GM23338 (cell line): Measurements from ENCODE around the gene DLX2. TPM values are rescaled to one million over a fixed set of nuclear protein-coding genes. Genes with fewer than 3 reads are reported as not detected.
A peak's percentile ranks its signal among the peaks of the same experiment; 100 is the strongest.

ENCODE experiments used
- ATAC-seq: fragments of 200-7000 bp; cut with Tn5 transposase; 3 replicates; pipeline ENCODE4 v1.9.1; 2020
- DNase-seq: peaks from one replicate; pipeline ENCODE4 v3.0.0-alpha.2; 2015; ENCODE audit warnings: low spot score
- H2AFZ ChIP-seq: fragments of 200-600 bp; sonication (generic); 2 replicates; pipeline ENCODE4 v1.8.0; 2016; ENCODE audit warnings: antibody characterized with exemption, mild to moderate bottlenecking, moderate library complexity
- H3F3A ChIP-seq: fragments of 200-600 bp; sonication (generic); replicated peaks from 2 replicates; pipeline ENCODE4 v1.8.0; 2017; ENCODE audit warnings: antibody characterized with exemption, mixed run types, low read depth
- H3K27ac ChIP-seq: fragments of 200-600 bp; sonication (generic); 2 replicates; pipeline ENCODE4 v1.6.1; 2016; ENCODE audit warnings: low read depth
- H3K27me3 ChIP-seq: fragments of 200-600 bp; sonication (generic); 2 replicates; pipeline ENCODE4 v1.8.0; 2016; ENCODE audit warnings: mild to moderate bottlenecking, mixed run types, moderate library complexity; ENCODE audit not compliant: insufficient read depth
- H3K36me3 ChIP-seq: fragments of 200-600 bp; sonication (generic); 2 replicates; pipeline ENCODE4 v1.8.0; 2016; ENCODE audit warnings: mild to moderate bottlenecking; ENCODE audit not compliant: insufficient read depth
- H3K4me1 ChIP-seq: fragments of 200-600 bp; sonication (generic); 2 replicates; pipeline ENCODE4 v1.8.0; 2016; ENCODE audit warnings: mild to moderate bottlenecking, moderate library complexity; ENCODE audit not compliant: insufficient read depth
- H3K4me2 ChIP-seq: fragments of 200-600 bp; sonication (generic); 2 replicates; pipeline ENCODE4 v1.7.1; 2017; ENCODE audit warnings: mixed run types
- H3K4me3 ChIP-seq: fragments of 200-600 bp; sonication (generic); 2 replicates; pipeline ENCODE4 v1.6.1; 2016; ENCODE audit warnings: mixed run types
- H3K79me2 ChIP-seq: fragments of 200-600 bp; sonication (generic); replicated peaks from 2 replicates; pipeline ENCODE4 v1.8.0; 2017; ENCODE audit warnings: mild to moderate bottlenecking; ENCODE audit not compliant: insufficient read depth
- H3K9me2 ChIP-seq: fragments of 200-600 bp; sonication (generic); 2 replicates; pipeline ENCODE4 v1.8.0; 2017; ENCODE audit not compliant: insufficient read depth
- H4K20me1 ChIP-seq: fragments of 200-600 bp; sonication (generic); replicated peaks from 2 replicates; pipeline ENCODE4 v1.8.0; 2017; ENCODE audit warnings: mild to moderate bottlenecking; ENCODE audit not compliant: insufficient read depth
- H3K27ac Mint-ChIP-seq: 2 replicates; pipeline ENCODE4 v1.8.0; 2020; ENCODE audit warnings: inconsistent platforms, mild to moderate bottlenecking, moderate library complexity, mixed read lengths
- H3K27me3 Mint-ChIP-seq: 3 replicates; pipeline ENCODE4 v1.8.0; 2022; ENCODE audit warnings: low read depth, mild to moderate bottlenecking, moderate library complexity, mixed read lengths, inconsistent platforms; ENCODE audit not compliant: insufficient read depth, poor library complexity
- H3K36me3 Mint-ChIP-seq: 3 replicates; pipeline ENCODE4 v1.8.0; 2021; ENCODE audit warnings: low read depth, mild to moderate bottlenecking, inconsistent platforms, moderate library complexity, mixed read lengths
- H3K4me1 Mint-ChIP-seq: 3 replicates; pipeline ENCODE4 v1.8.0; 2020; ENCODE audit warnings: mild to moderate bottlenecking, inconsistent platforms, mixed read lengths
- H3K4me3 Mint-ChIP-seq: 3 replicates; pipeline ENCODE4 v1.8.0; 2021; ENCODE audit warnings: moderate library complexity, mild to moderate bottlenecking, inconsistent platforms, mixed read lengths
- H3K9me3 Mint-ChIP-seq: 3 replicates; pipeline ENCODE4 v1.8.0; 2020; ENCODE audit warnings: moderate library complexity, mild to moderate bottlenecking, inconsistent platforms, mixed read lengths
- CREB1 ChIP-seq: fragments of 250-450 bp; sonication (Bioruptor Pico); IDR thresholded peaks from 2 replicates; pipeline ENCODE4 v1.5.0; 2020; ENCODE audit warnings: low read depth, mild to moderate bottlenecking, moderate library complexity
- EZH2 ChIP-seq: fragments of 200-600 bp; sonication (generic); IDR thresholded peaks from one replicate; pipeline ENCODE4 v1.8.0; 2017; ENCODE audit warnings: antibody characterized with exemption, mild to moderate bottlenecking, low read depth; ENCODE audit not compliant: unreplicated experiment
- EZH2phosphoT487 ChIP-seq: fragments of 200-600 bp; sonication (generic); IDR thresholded peaks from one replicate; pipeline ENCODE4 v1.8.1; 2018; ENCODE audit warnings: antibody characterized with exemption; ENCODE audit not compliant: unreplicated experiment
- JUNB ChIP-seq: IDR thresholded peaks from one replicate; pipeline ENCODE4 v1.6.1; 2016; ENCODE audit warnings: antibody characterized with exemption; ENCODE audit not compliant: unreplicated experiment
- NANOG ChIP-seq: IDR thresholded peaks from 2 replicates; pipeline ENCODE4 v1.6.1; 2016; ENCODE audit warnings: antibody characterized with exemption, borderline replicate concordance
- POLR2AphosphoS5 ChIP-seq: IDR thresholded peaks from 2 replicates; pipeline ENCODE4 v1.6.1; 2016; ENCODE audit warnings: antibody characterized with exemption, low read depth
- STAT1 ChIP-seq: IDR thresholded peaks from one replicate; pipeline ENCODE4 v1.6.1; 2016; ENCODE audit warnings: antibody characterized with exemption; ENCODE audit not compliant: unreplicated experiment
- ZNF114 ChIP-seq: fragments of 250-450 bp; sonication (Bioruptor Pico); IDR thresholded peaks from 2 replicates; pipeline ENCODE4 v1.5.0; 2020; ENCODE audit warnings: mild to moderate bottlenecking, moderate library complexity
- ZNF331 ChIP-seq: fragments of 250-450 bp; sonication (Bioruptor Pico); IDR thresholded peaks from 2 replicates; pipeline ENCODE4 v1.5.0; 2020; ENCODE audit warnings: low read depth, mild to moderate bottlenecking, moderate library complexity
- polyA plus RNA-seq: library from polyadenylated mRNA; unstranded; fragments of >200 nt; fragmentation: Nextera tagmentation; extraction: Ambion mirVana; gene quantifications from 2 replicates; pipeline ENCODE4 v1.2.1, GENCODE V29; 2016
- total RNA-seq: library from RNA; depleted of rRNA; stranded (reverse); fragments of >200 nt; shearing (Covaris generic); gene quantifications from 2 replicates; pipeline ENCODE4 v1.2.3, GENCODE V29; 2014
- TF ChIP-seq, protein P1 (sequence below): IDR thresholded peaks from 2 replicates; pipeline ENCODE4 v1.6.1; 2016; ENCODE audit warnings: antibody characterized with exemption
- TF ChIP-seq, protein P2 (sequence below): IDR thresholded peaks from one replicate; pipeline ENCODE4 v1.6.1; 2018; ENCODE audit warnings: antibody characterized with exemption; ENCODE audit not compliant: unreplicated experiment
- TF ChIP-seq, protein P3 (sequence below): fragments of 250-450 bp; sonication (Bioruptor Pico); IDR thresholded peaks from 2 replicates; pipeline ENCODE4 v1.5.0; 2020; ENCODE audit warnings: mild to moderate bottlenecking, moderate library complexity
- TF ChIP-seq, protein P4 (sequence below), 2 experiments: fragments of 200-600 bp in 1 of 2; sonication (generic) in 1 of 2; conservative IDR thresholded peaks; 2 replicates each; pipeline versions ENCODE4 v1.5.1 to v1.6.1; 2016 to 2017; ENCODE audit warnings: antibody characterized with exemption in 2 of 2, low read depth in 2 of 2, mild to moderate bottlenecking in 2 of 2, moderate library complexity in 1 of 2

DLX2 gene
- total and polyA plus RNA-seq, 2 experiments from 2014 or later, result 0.08 to 0.24 TPM

DNA sequence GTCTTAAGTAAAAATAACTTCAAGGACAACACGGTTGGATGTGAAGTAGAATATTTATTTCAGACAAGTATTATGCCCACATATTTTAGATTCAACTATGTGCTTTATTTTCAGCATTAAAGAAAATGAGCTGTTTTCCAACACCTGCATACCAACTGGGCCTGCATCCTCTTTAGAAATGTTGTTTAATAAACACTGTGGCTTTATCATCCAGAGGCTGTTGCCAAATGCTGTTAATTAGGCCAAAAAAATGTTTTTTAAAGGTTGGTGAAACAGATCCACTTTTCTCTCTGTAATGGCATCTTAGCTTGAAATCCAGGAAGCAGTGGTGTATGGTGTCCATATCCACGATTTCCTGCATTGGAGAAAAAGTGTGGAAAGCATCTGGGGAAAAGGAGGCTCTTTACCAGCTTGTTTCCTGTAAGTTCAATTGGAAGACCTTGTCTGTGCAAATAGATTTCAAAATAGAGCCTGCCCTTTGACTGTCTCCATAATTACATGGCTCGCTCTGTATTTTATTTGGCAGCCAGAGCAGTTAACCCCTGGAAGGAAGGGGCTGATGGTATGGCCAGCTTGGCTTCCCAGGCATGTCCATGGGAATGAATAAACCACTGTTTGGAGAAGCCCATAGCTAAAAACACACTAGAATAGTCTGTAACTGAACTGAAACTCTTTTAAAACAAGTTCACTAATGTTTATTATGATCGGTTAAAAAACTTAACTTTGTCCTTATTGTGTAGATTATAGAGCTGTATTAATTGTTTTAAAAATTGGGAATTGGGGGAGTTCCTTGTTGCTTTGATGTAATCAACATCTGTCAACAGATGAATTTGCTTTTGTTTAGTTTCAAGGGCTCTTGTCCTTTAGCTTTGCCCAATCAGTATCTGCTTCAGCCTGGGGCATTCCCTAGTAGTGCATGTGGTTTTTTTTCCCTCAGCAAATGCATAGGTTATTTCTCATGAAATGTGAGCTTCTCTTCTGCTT is 50.4 kb downstream of the DLX2 start:
- no peak overlapping the region for H2AFZ ChIP-seq
- no peaks in the 10 kb centered on the region for H3K27me3 ChIP-seq
- TF ChIP-seq ZNF331 (CRISPR knock-in tag) (no peak), EZH2phosphoT487 (no peak), EZH2 (no peak), JUNB (no peak), NANOG (no peak), POLR2AphosphoS5 (no peak), CREB1 (no peak), ZNF114 (CRISPR knock-in tag) (no peak), STAT1 (no peak)
- TF ChIP-seq, protein P1, sequence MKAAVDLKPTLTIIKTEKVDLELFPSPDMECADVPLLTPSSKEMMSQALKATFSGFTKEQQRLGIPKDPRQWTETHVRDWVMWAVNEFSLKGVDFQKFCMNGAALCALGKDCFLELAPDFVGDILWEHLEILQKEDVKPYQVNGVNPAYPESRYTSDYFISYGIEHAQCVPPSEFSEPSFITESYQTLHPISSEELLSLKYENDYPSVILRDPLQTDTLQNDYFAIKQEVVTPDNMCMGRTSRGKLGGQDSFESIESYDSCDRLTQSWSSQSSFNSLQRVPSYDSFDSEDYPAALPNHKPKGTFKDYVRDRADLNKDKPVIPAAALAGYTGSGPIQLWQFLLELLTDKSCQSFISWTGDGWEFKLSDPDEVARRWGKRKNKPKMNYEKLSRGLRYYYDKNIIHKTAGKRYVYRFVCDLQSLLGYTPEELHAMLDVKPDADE, result no peak
- TF ChIP-seq, protein P2, sequence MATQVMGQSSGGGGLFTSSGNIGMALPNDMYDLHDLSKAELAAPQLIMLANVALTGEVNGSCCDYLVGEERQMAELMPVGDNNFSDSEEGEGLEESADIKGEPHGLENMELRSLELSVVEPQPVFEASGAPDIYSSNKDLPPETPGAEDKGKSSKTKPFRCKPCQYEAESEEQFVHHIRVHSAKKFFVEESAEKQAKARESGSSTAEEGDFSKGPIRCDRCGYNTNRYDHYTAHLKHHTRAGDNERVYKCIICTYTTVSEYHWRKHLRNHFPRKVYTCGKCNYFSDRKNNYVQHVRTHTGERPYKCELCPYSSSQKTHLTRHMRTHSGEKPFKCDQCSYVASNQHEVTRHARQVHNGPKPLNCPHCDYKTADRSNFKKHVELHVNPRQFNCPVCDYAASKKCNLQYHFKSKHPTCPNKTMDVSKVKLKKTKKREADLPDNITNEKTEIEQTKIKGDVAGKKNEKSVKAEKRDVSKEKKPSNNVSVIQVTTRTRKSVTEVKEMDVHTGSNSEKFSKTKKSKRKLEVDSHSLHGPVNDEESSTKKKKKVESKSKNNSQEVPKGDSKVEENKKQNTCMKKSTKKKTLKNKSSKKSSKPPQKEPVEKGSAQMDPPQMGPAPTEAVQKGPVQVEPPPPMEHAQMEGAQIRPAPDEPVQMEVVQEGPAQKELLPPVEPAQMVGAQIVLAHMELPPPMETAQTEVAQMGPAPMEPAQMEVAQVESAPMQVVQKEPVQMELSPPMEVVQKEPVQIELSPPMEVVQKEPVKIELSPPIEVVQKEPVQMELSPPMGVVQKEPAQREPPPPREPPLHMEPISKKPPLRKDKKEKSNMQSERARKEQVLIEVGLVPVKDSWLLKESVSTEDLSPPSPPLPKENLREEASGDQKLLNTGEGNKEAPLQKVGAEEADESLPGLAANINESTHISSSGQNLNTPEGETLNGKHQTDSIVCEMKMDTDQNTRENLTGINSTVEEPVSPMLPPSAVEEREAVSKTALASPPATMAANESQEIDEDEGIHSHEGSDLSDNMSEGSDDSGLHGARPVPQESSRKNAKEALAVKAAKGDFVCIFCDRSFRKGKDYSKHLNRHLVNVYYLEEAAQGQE, result no peak
- TF ChIP-seq, protein P3, sequence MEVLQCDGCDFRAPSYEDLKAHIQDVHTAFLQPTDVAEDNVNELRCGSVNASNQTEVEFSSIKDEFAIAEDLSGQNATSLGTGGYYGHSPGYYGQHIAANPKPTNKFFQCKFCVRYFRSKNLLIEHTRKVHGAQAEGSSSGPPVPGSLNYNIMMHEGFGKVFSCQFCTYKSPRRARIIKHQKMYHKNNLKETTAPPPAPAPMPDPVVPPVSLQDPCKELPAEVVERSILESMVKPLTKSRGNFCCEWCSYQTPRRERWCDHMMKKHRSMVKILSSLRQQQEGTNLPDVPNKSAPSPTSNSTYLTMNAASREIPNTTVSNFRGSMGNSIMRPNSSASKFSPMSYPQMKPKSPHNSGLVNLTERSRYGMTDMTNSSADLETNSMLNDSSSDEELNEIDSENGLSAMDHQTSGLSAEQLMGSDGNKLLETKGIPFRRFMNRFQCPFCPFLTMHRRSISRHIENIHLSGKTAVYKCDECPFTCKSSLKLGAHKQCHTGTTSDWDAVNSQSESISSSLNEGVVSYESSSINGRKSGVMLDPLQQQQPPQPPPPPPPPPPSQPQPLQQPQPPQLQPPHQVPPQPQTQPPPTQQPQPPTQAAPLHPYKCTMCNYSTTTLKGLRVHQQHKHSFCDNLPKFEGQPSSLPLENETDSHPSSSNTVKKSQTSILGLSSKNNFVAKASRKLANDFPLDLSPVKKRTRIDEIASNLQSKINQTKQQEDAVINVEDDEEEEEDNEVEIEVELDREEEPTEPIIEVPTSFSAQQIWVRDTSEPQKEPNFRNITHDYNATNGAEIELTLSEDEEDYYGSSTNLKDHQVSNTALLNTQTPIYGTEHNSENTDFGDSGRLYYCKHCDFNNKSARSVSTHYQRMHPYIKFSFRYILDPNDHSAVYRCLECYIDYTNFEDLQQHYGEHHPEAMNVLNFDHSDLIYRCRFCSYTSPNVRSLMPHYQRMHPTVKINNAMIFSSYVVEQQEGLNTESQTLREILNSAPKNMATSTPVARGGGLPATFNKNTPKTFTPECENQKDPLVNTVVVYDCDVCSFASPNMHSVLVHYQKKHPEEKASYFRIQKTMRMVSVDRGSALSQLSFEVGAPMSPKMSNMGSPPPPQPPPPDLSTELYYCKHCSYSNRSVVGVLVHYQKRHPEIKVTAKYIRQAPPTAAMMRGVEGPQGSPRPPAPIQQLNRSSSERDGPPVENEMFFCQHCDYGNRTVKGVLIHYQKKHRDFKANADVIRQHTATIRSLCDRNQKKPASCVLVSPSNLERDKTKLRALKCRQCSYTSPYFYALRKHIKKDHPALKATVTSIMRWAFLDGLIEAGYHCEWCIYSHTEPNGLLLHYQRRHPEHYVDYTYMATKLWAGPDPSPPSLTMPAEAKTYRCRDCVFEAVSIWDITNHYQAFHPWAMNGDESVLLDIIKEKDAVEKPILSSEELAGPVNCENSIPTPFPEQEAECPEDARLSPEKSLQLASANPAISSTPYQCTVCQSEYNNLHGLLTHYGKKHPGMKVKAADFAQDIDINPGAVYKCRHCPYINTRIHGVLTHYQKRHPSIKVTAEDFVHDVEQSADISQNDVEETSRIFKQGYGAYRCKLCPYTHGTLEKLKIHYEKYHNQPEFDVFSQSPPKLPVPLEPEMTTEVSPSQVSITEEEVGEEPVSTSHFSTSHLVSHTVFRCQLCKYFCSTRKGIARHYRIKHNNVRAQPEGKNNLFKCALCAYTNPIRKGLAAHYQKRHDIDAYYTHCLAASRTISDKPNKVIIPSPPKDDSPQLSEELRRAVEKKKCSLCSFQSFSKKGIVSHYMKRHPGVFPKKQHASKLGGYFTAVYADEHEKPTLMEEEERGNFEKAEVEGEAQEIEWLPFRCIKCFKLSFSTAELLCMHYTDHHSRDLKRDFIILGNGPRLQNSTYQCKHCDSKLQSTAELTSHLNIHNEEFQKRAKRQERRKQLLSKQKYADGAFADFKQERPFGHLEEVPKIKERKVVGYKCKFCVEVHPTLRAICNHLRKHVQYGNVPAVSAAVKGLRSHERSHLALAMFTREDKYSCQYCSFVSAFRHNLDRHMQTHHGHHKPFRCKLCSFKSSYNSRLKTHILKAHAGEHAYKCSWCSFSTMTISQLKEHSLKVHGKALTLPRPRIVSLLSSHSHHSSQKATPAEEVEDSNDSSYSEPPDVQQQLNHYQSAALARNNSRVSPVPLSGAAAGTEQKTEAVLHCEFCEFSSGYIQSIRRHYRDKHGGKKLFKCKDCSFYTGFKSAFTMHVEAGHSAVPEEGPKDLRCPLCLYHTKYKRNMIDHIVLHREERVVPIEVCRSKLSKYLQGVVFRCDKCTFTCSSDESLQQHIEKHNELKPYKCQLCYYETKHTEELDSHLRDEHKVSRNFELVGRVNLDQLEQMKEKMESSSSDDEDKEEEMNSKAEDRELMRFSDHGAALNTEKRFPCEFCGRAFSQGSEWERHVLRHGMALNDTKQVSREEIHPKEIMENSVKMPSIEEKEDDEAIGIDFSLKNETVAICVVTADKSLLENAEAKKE (CRISPR knock-in tag), result no peak
- TF ChIP-seq, protein P4, sequence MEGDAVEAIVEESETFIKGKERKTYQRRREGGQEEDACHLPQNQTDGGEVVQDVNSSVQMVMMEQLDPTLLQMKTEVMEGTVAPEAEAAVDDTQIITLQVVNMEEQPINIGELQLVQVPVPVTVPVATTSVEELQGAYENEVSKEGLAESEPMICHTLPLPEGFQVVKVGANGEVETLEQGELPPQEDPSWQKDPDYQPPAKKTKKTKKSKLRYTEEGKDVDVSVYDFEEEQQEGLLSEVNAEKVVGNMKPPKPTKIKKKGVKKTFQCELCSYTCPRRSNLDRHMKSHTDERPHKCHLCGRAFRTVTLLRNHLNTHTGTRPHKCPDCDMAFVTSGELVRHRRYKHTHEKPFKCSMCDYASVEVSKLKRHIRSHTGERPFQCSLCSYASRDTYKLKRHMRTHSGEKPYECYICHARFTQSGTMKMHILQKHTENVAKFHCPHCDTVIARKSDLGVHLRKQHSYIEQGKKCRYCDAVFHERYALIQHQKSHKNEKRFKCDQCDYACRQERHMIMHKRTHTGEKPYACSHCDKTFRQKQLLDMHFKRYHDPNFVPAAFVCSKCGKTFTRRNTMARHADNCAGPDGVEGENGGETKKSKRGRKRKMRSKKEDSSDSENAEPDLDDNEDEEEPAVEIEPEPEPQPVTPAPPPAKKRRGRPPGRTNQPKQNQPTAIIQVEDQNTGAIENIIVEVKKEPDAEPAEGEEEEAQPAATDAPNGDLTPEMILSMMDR (conservative IDR thresholded peaks at IDR 0.05; ENCODE audit: low read depth in 2 of 2), result no peak
- H3K9me2 ChIP-seq, result no peaks in the 10 kb centered on the region
- H3K4me3 ChIP-seq, result no peak overlapping the region
- H3K4me1 ChIP-seq, result peaks cover 9% of the 10 kb centered on the region; the same call in 1 of the 2 replicates
- Mint-ChIP-seq H3K27me3 (peaks cover 1% of the 10 kb centered on the region), H3K4me1 (peaks cover 15% of the 10 kb centered on the region; the same call in 2 of the 3 replicates), H3K4me3 (no peak overlapping the region), H3K36me3 (no peaks in the 10 kb centered on the region), H3K27ac (no peak overlapping the region), H3K9me3 (no peaks in the 10 kb centered on the region)
- DNase-seq (no peak), ATAC-seq (peak; percentile 38; the same call in 2 of the 3 replicates)
- no peak overlapping the region for H3K27ac ChIP-seq
- no peaks in the 10 kb centered on the region for H3K79me2 ChIP-seq
- H3K36me3 ChIP-seq, result no peaks in the 10 kb centered on the region
- H3K4me2 ChIP-seq, result no peak overlapping the region
- H4K20me1 ChIP-seq, result no peaks in the 10 kb centered on the region
- no peaks in the 10 kb centered on the region for H3F3A ChIP-seq
